OCI-M2 (cell line): ENCODE data around the gene PSD.

ENCODE experiments used
- DNase-seq: peaks from one replicate; lab custom pipeline; 2025; ENCODE audit not compliant: unreplicated experiment; lab: John Stamatoyannopoulos, UW

Gene PSD

DNA sequence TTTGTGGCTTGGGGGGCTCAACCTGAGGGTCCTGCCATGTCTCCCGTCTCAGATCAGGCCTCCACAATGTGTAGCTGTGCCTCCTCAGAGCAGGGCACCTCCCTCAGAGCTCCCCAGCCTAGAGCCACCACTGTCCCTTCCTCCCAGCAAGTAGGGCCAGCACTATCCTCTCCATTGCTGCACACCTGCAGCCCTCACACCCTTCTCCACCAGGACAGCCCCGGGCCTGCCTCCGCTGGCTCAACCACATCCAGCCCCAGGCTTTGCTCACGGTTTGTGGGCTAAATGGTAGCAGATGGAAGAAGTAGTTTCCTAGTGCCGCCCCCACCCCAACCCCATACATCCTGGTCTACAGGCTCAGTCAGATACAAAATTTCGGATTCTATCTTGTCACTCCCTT is 13.0 kb downstream of the PSD start:
- no peak for DNase-seq

DNA sequence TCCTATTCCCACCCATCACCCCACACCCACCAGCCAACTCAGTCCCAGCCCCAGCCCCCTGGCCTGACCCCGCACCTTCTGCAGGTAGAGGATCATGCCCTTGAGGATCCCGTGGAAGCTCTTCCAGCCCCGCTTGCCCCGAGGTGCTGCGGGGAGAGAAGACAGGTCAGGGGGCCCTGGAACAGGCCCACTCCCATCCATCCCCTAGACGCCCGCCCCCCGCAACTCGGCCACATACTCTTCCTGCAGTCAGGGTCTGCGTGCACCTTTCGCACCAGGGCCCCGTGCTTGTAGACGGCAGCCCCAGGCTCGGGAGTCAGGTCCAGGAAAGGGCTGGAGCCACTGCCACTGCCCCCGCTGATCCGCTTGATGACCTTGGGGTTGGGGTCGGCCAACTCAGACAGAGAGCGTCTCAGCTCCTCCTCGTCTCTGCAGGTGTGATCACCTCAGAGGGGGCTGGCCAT is 13.4 kb downstream of the PSD start:
- no peak for DNase-seq

DNA sequence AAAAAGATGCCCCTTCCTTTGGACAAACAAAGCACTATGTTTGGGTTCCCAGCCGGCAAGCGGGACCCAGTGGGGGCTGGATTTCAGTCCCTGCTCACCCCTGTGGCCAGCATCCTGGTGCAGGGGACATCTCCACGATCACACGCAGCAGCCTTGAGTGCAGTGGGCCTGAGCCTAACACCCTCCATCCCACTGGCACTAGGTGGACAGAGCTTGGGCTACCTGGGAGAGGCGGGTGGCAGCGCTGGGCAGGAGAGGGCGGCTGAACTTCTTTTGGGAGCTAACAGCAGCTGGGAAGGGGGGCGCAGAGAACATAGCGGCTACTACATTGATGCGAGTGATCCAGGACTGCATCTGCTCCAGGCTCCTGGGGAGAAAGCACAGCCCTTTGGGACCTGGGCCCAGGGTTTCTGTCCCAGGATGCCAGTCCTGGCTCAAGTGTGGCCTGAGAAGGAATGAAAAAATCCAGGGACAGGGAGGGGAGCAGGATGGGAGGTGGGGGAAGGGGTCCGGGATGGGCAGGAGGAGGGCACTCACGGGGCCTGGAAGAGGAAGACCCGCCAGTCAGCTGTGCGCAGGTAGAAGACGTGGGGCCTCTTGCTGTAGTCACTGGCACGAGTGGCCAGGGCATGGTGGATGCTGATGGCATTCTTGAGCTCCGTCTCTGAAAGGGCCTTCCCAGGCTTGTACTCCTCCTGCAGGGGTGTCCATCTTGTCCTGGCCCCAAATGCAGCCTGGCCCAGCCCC is 14.1 kb downstream of the PSD start:
- no peak for DNase-seq

DNA sequence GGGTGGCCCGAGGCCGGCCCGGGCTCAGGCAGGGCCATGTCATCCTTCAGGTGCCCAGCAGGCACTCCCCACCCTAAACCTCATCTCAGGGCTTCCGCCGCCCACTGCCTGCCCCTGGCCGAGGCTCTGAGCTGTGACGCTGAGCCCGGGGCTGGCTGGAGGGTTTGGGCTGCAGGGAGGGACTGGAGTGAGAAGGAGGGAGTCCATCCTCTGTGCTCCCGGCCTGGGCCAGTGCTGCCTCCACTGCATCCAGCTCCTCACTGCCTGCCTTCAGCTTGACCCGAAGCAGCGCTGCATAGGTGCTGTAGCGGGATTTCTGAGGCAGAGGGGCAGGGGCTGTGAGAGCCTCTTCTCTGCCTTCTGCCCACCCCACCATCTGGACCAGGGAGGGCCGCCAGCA is 15.5 kb downstream of the PSD start:
- no peak for DNase-seq

DNA sequence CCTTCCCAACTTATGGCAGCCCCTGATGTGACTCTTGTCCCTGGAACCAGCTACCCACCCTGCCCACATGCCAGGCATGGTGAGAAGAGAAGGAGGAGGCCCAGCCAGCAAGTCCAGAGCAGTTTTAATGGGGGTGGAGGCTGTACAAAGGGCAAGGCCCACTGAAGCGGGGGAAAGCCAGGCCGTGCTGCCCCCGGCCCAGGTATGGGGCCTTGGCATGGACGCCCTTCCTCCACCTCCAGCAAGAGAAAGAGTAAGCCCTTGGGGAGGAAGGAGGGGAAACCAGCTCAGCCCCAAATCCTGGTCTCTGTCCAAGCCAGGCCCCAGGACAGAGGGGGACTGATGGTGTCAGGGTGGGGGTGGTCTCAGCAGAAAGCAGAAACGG is 16.1 kb downstream of the PSD start:
- DNase-seq: no peak

DNA sequence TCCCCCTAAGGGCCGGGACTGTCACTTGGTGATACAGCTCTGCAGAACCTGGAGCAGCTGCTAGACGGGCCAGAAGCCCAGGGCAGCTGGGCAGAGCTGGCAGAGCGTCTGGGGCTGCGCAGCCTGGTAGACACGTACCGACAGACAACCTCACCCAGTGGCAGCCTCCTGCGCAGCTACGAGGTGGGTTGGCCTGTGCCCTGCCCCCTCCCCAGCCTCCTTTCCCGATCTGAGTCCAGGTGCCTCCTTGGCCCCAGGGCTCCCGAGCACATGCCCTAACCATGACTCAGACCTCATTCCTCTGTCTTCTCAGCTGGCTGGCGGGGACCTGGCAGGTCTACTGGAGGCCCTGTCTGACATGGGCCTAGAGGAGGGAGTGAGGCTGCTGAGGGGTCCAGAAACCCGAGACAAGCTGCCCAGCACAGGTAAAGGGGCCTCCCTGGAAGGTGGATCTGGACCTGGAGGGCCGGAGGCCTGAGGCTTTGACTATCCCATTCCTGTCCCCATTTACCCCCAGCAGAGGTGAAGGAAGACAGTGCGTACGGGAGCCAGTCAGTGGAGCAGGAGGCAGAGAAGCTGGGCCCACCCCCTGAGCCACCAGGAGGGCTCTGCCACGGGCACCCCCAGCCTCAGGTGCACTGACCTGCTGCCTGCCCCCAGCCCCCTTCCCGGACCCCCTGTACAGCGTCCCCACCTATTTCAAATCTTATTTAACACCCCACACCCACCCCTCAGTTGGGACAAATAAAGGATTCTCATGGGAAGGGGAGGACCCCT is 16.7 kb downstream of the PSD start:
- DNase-seq: no peak

DNA sequence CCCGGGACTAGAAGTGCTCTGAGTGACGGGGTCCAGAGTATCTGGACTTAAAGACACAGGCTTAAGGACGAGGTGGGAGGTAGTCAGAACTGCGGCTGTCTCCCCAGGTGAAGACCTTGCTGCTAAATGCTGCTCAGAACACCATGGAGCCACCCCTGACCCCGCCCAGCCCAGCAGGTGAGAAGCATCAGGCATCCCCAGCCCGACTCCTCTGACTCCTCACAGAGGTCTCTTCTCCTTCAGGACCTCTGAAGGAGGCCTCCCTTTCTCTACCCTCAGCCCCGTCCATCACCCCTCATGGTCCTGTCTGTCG is 17.3 kb downstream of the PSD start:
- no peak for DNase-seq

DNA sequence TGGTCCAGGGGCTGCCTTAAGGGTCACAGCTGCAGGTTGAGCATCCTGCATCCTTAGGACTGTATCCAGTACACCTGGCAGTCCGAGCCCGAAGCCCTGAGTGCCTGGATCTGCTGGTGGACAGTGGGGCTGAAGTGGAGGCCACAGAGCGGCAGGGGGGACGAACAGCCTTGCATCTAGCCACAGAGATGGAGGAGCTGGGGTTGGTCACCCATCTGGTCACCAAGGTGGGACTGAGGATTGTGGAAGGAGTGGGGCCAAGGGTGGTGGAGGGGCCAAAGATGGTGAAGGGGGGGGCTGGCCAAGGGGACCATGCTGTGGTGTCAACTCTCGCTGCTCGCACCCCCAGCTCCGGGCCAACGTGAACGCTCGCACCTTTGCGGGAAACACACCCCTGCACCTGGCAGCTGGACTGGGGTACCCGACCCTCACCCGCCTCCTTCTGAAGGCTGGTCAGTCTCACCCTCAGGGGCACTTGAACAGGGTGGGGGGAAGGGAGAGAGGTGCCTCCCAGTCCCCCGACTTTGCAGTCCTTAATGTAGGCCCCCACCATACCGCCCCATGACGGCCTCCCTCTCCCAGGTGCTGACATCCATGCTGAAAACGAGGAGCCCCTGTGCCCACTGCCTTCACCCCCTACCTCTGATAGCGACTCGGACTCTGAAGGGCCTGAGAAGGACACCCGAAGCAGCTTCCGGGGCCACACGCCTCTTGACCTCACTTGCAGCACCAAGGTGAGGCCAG is 17.8 kb downstream of the PSD start:
- no peak for DNase-seq

DNA sequence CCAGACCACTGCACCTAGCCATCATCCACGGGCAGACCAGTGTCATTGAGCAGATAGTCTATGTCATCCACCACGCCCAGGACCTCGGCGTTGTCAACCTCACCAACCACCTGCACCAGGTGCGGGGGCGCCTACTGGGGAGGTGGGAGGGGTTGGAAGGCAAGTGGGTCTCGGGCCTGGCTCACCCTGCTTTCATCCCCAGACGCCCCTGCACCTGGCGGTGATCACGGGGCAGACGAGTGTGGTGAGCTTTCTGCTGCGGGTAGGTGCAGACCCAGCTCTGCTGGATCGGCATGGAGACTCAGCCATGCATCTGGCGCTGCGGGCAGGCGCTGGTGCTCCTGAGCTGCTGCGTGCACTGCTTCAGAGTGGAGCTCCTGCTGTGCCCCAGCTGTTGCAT is 18.5 kb downstream of the PSD start:
- no peak for DNase-seq

DNA sequence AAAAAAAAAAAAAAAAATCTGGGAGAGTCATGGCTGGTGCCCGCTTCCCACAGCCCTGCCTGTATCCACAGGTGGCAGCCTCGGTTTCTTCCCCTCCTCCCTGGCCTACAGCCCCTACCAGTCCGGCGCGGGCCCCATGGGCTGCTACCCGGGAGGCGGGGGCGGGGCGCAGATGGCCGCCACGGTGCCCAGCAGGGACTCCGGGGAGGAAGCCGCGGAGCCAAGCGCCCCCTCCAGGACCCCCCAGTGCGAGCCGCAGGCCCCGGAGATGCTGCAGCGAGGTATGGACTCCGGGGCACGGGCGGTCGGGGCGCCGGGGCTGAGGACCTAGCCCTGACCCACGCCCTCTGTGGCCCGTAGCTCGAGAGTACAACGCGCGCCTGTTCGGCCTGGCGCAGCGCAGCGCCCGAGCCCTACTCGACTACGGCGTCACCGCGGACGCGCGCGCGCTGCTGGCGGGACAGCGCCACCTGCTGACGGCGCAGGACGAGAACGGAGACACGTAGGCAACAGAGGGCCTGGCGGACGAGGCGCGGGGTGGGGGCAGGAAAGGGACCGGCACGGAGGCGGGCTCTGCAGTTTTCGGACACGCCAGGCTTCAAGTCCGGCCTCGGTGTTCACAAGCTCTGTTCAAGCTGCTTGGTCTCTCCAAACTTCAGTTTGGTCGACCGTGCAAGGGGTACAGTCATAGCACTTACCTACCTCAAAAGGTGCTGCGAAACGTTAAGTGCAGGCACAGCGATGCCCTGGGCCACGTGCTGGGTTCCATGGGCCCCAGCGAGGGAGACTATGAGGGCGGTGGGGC is 19.2 kb downstream of the PSD start:
- DNase-seq: peak; percentile 39

DNA sequence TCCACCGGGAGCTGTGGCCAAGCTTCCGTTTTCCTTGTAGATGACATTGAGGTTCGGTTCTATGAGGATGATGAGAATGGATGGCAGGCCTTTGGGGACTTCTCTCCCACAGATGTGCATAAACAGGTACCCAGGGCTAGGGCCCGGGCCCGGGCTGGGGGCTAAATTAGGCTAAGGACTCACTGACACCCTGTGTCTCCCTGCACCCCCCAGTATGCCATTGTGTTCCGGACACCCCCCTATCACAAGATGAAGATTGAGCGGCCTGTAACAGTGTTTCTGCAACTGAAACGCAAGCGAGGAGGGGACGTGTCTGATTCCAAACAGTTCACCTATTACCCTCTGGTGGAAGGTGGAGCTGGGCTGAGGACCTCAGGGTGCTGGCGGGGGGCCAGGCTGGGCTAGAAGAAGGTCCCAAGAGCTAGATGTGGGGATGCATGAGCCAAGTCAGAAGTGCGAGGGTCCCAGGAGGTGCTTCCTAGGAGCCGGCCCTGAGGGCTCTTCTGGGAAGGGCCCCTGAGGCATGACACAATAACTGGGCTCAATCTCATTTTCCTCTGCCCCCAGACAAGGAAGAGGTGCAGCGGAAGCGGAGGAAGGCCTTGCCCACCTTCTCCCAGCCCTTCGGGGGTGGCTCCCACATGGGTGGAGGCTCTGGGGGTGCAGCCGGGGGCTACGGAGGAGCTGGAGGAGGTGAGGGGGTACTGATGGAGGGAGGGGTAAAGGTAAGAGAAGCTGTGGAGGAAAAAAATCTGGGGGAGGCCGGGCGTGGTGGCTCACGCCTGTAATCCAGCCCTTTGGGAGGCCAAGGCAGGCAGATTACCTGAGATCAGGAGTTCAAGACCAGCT is 20.2 kb downstream of the PSD start:
- DNase-seq: no peak

DNA sequence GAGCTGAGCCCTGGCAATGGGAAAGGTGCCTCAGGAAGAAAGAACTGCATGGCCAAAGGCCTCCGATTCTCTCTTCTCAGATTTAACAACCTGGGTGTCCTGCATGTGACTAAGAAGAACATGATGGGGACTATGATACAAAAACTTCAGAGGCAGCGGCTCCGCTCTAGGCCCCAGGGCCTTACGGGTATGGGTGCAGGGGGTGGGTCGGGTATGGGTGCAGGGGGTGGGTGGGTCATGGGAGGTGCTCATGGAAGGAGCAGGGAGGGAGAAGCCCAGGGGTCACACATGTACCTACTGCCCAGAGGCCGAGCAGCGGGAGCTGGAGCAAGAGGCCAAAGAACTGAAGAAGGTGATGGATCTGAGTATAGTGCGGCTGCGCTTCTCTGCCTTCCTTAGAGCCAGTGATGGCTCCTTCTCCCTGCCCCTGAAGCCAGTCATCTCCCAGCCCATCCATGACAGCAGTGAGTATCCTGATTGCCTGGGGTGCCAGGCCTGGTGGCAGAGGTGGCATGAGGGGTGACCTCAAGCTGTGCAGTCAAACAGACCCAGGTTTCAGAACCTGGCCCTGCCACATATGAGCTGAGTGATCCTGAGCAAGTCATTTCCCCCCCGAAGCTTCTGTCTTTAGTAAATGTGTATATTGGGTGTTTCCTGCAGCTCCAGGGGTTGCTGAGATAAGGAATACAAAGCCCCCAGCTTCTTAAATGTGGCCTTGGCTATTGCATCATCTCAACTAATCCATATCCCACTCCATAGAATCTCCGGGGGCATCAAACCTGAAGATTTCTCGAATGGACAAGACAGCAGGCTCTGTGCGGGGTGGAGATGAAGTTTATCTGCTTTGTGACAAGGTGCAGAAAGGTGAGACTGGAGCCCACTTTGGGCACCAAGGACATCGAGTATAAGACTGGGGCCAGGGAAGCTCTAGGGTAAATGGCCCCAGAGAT is 21.1 kb downstream of the PSD start:
- DNase-seq: no peak

DNA sequence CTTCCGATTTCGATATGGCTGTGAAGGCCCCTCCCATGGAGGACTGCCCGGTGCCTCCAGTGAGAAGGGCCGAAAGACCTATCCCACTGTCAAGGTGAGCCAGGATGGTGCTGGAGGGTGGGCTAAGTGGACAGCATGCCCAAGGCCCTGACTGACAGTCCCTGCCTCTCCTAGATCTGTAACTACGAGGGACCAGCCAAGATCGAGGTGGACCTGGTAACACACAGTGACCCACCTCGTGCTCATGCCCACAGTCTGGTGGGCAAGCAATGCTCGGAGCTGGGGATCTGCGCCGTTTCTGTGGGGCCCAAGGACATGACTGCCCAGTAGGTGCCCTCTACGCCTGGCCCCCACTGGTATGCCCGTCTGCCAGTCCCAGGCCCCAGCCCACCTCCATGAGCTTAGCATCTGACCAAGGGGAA is 21.8 kb downstream of the PSD start:
- no peak for DNase-seq

DNA sequence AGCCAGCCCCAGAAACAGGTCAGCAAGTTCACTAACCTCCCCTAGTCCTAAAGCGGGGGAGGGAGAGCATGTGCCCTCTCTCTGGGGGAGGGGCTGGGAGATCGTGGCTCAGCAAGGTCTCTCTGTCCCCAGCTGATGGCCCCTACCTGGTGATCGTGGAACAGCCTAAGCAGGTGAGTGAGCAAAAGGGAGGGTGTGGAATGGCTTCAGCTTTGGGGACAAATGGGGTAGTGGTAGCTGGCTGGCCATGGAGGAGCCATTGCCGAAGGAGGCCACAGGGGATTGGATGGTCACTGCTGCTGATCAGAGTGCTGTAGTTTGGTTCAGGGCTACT is 22.3 kb downstream of the PSD start:
- no peak for DNase-seq

DNA sequence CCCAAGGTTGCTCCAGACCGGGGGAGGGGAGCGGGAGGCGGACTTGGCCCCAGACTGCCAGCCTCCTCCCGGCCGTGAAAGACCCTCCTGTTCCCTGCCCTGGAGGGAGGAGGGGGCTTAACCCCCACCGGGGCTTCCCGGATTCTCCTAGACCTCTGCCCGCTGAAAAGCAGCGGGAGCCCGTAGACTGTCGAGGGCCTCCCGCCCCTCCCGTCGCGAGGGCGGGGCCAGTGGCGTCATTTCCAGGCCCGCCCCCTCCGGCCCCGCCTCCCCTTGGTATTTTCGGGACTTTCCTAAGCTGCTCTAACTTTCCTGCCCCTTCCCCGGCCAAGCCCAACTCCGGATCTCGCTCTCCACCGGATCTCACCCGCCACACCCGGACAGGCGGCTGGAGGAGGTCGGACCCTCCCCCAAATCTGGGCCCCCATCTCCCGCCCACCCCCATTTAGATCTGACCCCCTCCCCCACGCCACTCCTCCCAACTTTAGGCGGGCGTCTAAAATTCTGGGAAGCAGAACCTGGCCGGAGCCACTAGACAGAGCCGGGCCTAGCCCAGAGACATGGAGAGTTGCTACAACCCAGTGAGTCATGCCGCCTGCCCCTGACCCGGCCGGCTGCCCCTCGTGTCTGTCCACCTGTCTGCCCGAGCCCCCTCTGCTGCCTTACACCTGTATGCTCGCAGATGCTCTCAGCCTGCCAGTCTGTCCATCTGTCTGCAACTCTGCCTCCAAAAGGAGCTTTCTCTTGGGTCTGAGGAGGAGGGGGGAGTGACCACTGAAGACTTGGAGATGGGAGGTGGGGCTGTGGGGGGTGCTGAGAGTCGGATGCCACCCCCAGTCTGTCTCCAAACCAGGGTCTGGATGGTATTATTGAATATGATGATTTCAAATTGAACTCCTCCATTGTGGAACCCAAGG is 22.9 kb downstream of the PSD start, which contains the start of gene NFKB2:
Gene NFKB2 (plus strand): TSS at position 306 of the 917 bp plus-strand sequence. CDS start 255 bp downstream, at position 561.
- DNase-seq: peak; percentile 80

DNA sequence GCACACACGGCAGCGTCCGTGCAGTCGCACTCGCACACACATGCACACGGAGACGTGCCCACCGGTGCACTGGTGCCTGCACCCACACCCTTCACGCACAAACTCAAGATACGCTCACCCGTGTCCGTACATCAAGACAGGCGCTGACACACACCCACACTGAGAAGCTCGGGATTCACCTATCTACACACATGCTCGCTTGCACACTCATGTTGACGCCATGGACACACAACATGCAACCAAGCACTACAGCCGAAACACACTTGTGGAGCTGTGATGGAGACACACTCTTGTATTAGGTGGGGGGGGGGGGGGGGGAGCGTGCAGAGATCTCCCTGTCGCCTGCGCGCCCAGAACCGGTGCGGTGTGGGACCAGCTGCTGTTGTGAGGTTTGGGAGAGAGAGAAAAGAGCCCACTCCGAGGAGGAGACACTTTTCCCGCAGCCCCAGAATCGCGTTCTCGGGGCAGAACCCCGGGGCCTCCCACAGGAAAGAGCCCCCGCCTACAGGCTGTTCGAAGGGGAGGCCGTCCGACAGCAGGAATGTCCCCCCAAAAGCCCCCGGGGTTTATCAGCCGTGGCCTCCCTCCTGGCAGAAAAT is 23.7 kb downstream of the PSD start:
- no peak for DNase-seq

DNA sequence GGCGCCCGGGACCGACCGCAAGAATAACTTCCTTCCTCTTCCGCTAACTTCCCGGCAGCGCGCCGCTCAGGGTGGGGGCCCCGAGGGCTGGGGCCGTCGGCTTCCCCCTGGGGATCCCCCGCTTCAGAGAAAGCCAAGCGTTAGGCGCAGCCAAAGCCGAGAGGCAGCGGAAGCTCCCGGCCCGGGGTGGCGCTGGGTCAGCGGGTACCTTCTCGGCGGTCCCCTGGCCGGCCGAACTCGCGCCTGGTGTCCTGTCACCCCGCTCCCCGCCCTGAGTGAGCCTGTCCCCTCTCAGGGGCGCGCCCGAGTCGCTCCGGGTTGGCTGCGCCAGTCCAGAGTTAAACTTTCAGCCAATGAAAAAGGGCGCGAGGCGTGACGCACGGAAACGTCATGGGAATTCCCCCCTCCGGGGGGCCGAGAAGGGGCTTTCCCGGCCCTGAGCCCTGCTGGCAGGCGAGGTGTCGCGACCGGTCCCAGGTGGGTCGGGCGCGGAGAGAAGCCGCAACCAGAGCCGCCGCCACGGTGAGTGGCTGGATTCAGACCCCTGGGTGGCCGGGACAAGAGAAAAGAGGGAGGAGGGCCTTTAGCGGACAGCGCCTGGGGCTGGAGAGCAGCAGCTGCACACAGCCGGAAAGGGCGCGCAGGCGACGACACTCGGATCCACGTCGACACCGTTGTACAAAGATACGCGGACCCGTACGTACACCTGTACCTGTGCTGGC is 24.3 kb downstream of the PSD start:
- peak; percentile 91 for DNase-seq
